Measurements from ENCODE around the gene LIPH. TPM values are rescaled to one million over a fixed set of nuclear protein-coding genes. Genes with fewer than 3 reads are reported as not detected.

LIPH gene
- total RNA-seq, 6 experiments from 2014 or later = 0.07 to 1.4 (median 0.24) TPM; not detected in 1

DNA sequence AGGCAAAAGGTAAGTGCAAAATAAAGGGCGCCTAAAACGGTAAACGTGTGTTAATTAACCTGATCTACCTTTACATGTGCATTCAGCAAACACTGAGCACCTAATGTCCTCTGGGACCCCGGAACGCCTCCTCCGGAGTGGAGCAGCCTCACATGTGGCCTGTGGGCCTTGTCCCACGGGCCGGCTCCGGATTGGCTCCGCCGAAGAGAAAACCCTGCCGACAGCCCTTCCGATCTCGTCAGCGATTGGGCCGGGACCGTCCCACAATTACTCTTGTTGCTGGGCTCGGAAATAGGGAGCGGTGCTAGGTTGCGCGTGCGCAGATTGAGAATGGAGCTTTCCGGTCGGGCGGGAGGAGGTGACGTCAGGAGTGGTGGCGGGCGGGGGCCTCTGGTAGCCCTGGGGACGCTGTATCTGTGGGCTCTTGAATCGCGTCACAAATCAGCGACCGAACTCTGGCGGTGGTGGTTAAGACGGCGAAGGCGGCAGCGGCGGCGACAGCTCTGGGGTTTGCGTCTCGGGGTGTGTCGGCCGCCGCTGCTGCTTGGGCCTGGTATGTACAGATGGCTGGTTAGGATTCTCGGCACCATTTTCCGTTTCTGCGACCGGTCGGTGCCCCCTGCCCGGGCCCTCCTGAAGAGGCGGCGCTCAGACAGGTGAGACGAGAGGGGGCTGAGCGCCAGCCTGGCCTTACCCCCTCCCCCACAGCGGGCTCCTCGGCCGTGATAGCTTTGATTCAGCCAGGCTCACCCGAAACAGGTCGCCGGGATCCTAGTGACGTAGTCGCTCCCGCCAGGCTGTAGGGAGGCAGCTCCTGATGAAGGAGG is 33.7 kb upstream of the LIPH start, which contains the start of gene SENP2:
Gene SENP2, plus strand, starts transcription at position 437 of the 827 bp plus-strand sequence. Its CDS starts 119 bp downstream, at position 556.
- TF ChIP-seq CTCF (IDR thresholded peaks at IDR 0.05) = no peak
- peak; percentile 78 for TF ChIP-seq POLR2A (IDR thresholded peaks at IDR 0.05)
- ATAC-seq (peak; percentile 95 to 98 (median 96)), DNase-seq (peak; percentile 99 to 100 (median 100))
- Histone ChIP-seq H3K4me1 (peaks cover 0 to 29% (median 5%) of the 10 kb centered on the region in 4 donors), H3K9me3 (no peaks in the 10 kb centered on the region), H3K27ac (peak within 1 kb of the TSS; percentile 88 to 99 (median 98)), H3K36me3 (peaks cover 0 to 4% (median 0%) of the 10 kb centered on the region in 4 donors), H3K27me3 (no peaks in the 10 kb centered on the region), H3K4me3 (peak within 1 kb of the TSS; percentile 78 to 100 (median 91))
- intact Hi-C loops (cut with DNase I) = no loop called here
- WGBS (ENCODE audit: insufficient coverage, low coverage, low lambda C conversion rate, missing lambda C conversion rate) = 3% methylated on average over 11 of the region's 64 CpGs

DNA sequence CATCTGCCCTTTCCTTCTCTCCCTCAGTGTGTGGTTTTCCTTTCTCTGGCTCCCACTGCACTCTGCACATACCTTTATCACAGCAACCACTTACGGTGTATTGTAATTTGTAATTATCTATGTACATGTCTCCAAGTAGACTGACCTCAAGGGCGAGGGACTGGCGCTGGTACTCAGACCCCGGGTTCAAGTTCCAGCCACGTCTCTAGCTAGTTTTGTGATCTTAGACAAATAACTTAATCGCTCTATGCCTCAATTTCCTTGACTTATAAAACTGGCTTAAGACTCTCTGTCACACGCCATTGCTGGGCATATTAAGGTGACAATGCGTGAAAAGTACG is 33.1 kb upstream of the LIPH start:
- Histone ChIP-seq H3K27ac (peak overlapping the region in 2 of 3 donors; percentile 98 to 99), H3K36me3 (peaks cover 0 to 3% (median 0%) of the 10 kb centered on the region in 4 donors), H3K4me1 (peaks cover 0 to 29% (median 5%) of the 10 kb centered on the region in 4 donors), H3K9me3 (no peaks in the 10 kb centered on the region), H3K27me3 (no peaks in the 10 kb centered on the region), H3K4me3 (peak overlapping the region; percentile 78 to 100 (median 91))
- DNase-seq = no peak
- 18% methylated on average over 9 of the region's 9 CpGs for WGBS (ENCODE audit: insufficient coverage, low coverage, low lambda C conversion rate, missing lambda C conversion rate)
- no peak for ATAC-seq
- TF ChIP-seq POLR2A (IDR thresholded peaks at IDR 0.05) = no peak
- no peak for TF ChIP-seq CTCF (IDR thresholded peaks at IDR 0.05)
- intact Hi-C loops (cut with DNase I) = no loop called here

- H3K36me3 ChIP-seq = no peaks in the 10 kb centered on the region
- peaks cover 0 to 23% (median 5%) of the 10 kb centered on the region in 4 donors for H3K4me1 ChIP-seq
- no peaks in the 10 kb centered on the region for H3K9me3 ChIP-seq
- ATAC-seq (no peak), DNase-seq (no peak)
- WGBS (ENCODE audit: insufficient coverage, low coverage, low lambda C conversion rate, missing lambda C conversion rate) = 83% methylated on average over 4 of the region's 4 CpGs
- H3K4me3 ChIP-seq = no peak overlapping the region
- intact Hi-C loops (cut with DNase I) = no loop called here
- no peak overlapping the region for H3K27ac ChIP-seq
- H3K27me3 ChIP-seq = no peaks in the 10 kb centered on the region
- TF ChIP-seq CTCF (IDR thresholded peaks at IDR 0.05) (no peak), POLR2A (IDR thresholded peaks at IDR 0.05) (no peak)
Observed at GRCh38 chr3:185584686-185585085, 32.3 kb upstream of the LIPH start.

GRCh38 chr3:185583925-185584324 is 31.5 kb upstream of the LIPH start:
- H3K36me3 ChIP-seq = no peaks in the 10 kb centered on the region
- no peaks in the 10 kb centered on the region for H3K9me3 ChIP-seq
- H3K4me3 ChIP-seq = no peak overlapping the region
- peaks cover 0 to 16% (median 5%) of the 10 kb centered on the region in 4 donors for H3K4me1 ChIP-seq
- ATAC-seq (no peak), DNase-seq (no peak)
- 69% methylated on average over 5 of the region's 6 CpGs for whole genome bisulfite sequencing (ENCODE audit: insufficient coverage, low coverage, low lambda C conversion rate, missing lambda C conversion rate)
- H3K27me3 ChIP-seq = no peaks in the 10 kb centered on the region
- TF ChIP-seq POLR2A (IDR thresholded peaks at IDR 0.05) = no peak
- no peak for TF ChIP-seq CTCF (IDR thresholded peaks at IDR 0.05)
- intact Hi-C loops (cut with DNase I) = no loop called here
- H3K27ac ChIP-seq = no peak overlapping the region
